ENCODE data around the gene L1TD1. TPM values are rescaled to one million over a fixed set of nuclear protein-coding genes. Genes with fewer than 3 reads are reported as not detected.
"Not testable (repeated sequence)": the region's sequence is repeated elsewhere in the genome, so short reads cannot be mapped to it uniquely, and the experiment has no call there.

The L1TD1 gene
- total RNA-seq, 1 donor from 2014 or later: 5.5 TPM

DNA sequence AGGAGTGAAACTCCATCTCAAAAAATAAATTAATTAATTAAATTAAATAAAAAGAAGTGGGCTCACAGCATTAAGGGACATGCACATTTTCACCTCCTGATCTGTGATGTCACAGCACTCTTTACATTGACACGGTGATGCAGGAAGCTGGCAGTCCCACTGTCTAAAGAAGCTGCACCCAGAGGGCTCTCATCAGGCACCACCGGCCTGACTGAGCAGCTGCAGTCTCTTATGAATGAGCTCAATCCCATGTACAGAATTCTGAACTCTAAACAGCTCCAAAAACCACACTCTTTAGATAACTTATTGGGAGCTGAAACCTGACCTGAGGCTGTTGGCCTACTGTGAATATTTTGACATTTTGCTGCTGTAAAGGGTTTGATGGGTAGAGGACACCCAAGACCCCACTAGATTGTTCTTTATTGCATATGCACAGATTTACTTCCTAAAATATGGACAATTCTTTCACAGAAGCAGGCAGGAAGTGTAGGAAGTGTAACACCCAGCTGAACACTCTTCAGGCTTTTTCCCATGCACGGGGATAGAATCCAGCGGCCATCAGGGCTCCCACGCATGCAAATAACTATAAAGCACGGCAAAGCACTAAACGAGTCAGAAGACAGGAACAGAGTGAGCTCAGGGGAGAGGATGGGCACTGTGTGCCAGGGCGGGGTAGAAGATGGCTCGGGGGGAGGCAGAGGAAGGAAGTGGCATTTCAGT is 46.2 kb downstream of the L1TD1 start:
- Mint-ChIP-seq H3K9me3 (peaks cover 6% of the 10 kb centered on the region), H3K27me3 (ENCODE audit: low read depth) (no peaks in the 10 kb centered on the region), H3K27ac (peak overlapping the region; percentile 68), H3K36me3 (peaks cover 54% of the 10 kb centered on the region), H3K4me3 (no peak overlapping the region), H3K4me1 (peaks cover 21% of the 10 kb centered on the region)
- DNase-seq (ENCODE audit: low spot score in 2 of 2, unreplicated experiment in 2 of 2): no peak
- TF ChIP-seq, protein P1, sequence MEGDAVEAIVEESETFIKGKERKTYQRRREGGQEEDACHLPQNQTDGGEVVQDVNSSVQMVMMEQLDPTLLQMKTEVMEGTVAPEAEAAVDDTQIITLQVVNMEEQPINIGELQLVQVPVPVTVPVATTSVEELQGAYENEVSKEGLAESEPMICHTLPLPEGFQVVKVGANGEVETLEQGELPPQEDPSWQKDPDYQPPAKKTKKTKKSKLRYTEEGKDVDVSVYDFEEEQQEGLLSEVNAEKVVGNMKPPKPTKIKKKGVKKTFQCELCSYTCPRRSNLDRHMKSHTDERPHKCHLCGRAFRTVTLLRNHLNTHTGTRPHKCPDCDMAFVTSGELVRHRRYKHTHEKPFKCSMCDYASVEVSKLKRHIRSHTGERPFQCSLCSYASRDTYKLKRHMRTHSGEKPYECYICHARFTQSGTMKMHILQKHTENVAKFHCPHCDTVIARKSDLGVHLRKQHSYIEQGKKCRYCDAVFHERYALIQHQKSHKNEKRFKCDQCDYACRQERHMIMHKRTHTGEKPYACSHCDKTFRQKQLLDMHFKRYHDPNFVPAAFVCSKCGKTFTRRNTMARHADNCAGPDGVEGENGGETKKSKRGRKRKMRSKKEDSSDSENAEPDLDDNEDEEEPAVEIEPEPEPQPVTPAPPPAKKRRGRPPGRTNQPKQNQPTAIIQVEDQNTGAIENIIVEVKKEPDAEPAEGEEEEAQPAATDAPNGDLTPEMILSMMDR (IDR thresholded peaks at IDR 0.05; ENCODE audit: unreplicated experiment): no peak

DNA sequence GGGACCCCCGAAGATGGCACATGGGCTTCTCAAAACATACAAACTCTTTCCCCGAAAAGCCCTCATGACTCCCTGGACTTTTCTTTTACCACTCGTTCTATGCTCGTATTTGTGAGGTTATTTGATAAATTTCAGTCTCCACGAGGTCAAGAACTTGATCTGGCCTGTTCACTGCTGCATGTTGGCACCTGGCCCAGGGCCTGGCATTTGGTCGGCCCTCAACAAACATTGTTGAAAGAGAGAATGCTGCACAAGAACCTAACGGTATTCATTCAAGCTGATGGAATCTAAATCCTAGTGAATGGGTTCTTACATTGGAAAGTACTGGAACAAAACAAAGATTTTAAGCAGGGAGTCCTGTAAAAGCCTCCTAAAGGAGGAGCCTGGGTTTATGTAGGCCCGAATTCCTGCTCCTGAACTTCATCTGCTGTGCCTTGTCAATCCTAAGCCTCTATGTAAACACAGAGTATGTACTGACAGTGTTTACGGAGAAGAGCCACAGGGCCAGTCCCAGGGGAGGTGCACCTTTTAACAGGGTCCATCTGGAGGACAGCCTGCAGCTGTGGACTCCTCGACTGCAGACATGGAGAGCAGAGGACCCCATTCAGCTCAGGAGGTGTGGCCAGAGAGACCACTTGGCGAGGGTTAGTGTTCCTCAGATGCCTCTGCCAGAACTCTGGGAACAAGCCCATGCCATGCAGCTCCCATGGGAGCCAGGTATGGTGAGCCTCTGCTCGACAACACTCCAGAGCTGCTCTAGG is 46.9 kb downstream of the L1TD1 start:
- H3K4me1 Mint-ChIP-seq: peaks cover 21% of the 10 kb centered on the region
- peak overlapping the region; percentile 68 for H3K27ac Mint-ChIP-seq
- H3K9me3 Mint-ChIP-seq: peaks cover 6% of the 10 kb centered on the region
- TF ChIP-seq, protein P1 (IDR thresholded peaks at IDR 0.05; ENCODE audit: unreplicated experiment): no peak
- no peaks in the 10 kb centered on the region for H3K27me3 Mint-ChIP-seq (ENCODE audit: low read depth)
- peaks cover 54% of the 10 kb centered on the region for H3K36me3 Mint-ChIP-seq
- DNase-seq (ENCODE audit: low spot score in 2 of 2, unreplicated experiment in 2 of 2): no peak
- no peak overlapping the region for H3K4me3 Mint-ChIP-seq

DNA sequence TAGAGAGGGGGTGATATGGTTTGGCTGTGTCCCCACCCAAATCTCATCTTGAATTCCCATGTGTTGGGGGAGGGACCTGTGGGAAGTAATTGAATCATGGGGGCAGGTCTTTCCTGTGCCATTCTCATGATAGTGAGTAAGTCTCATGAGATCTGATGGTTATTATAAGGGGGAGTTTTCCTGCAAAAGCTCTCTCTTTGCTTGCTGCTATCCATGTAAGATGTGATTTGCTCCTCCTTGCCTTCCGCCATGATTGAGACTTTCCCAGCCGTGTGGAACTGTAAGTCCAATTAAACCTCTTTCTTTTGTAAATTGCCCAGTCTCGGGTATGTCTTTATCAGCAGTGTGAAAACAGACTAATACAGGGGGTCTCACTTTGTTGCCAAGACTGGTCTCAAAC is 49.7 kb downstream of the L1TD1 start:
- DNase-seq (ENCODE audit: low spot score in 2 of 2, unreplicated experiment in 2 of 2); H3K27me3 Mint-ChIP-seq (ENCODE audit: low read depth); H3K27ac Mint-ChIP-seq; H3K9me3 Mint-ChIP-seq; H3K4me3 Mint-ChIP-seq; H3K4me1 Mint-ChIP-seq: not testable (repeated sequence)
- H3K36me3 Mint-ChIP-seq: peaks cover 51% of the 10 kb centered on the region

DNA sequence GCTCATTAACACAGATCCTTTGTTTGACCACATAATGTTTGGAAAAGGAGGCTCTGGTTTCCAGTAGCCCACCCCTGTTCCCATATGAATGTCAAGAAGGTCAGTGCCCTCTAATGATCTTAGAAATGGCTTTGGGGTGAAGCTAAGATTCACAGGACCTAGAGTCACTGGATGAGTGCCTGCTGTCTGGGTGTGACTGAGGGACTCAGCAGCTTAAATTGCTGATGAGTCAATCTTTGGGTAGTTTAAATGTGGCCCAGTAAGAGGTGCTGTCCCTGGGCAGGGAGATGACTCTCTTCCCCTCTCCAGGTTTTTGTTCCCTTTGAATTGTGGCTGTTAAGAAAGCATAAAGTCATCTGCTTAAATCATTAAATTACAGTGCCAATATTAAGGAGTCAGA is 50.6 kb downstream of the L1TD1 start:
- Mint-ChIP-seq H3K27me3 (ENCODE audit: low read depth) (no peaks in the 10 kb centered on the region), H3K4me3 (no peak overlapping the region), H3K27ac (no peak overlapping the region), H3K4me1 (peaks cover 9% of the 10 kb centered on the region), H3K9me3 (peaks cover 6% of the 10 kb centered on the region), H3K36me3 (peaks cover 47% of the 10 kb centered on the region)
- TF ChIP-seq, protein P1 (IDR thresholded peaks at IDR 0.05; ENCODE audit: unreplicated experiment): no peak
- DNase-seq (ENCODE audit: low spot score in 2 of 2, unreplicated experiment in 2 of 2): no peak

DNA sequence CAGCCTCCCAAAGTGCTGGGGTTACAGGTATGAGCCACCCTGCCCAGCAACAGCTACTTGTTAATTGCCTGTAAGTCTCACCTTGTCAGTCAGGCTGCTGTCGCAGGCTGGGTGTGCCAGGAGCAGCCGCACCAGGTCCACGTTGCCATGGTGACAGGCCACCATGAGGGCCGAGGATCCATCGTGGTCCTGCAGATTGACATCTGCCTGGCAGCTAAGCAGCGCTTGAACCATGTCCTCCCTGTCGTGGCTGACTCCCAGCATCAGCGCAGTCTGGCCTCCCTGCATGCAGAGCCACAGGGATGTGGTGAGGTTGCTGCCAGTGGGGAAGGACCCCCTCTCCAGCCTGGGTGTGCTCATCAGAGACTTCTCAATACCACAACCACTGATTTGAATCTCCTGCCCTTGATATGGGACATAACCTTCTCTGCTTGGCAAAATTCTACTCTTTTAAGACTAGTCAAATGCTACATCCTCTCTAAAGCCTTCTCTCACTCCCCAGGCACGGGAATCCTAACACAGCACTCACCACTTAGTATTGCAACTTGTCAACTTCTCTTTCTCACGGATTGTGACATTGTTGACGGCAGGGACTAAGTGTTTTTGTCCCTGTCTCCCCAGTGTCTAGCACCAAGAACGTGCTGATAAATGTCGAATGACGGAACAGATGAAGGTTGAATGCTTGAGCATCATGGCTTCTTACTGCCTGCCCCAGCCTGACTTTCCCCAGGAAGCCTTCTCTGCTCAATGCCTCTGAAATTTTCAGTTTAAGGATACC is 52.9 kb downstream of the L1TD1 start:
- TF ChIP-seq, protein P1 (IDR thresholded peaks at IDR 0.05; ENCODE audit: unreplicated experiment): no peak
- peaks cover 3% of the 10 kb centered on the region for H3K4me1 Mint-ChIP-seq
- no peak overlapping the region for H3K4me3 Mint-ChIP-seq
- H3K27me3 Mint-ChIP-seq (ENCODE audit: low read depth): no peaks in the 10 kb centered on the region
- H3K36me3 Mint-ChIP-seq: peaks cover 49% of the 10 kb centered on the region
- no peak for DNase-seq (ENCODE audit: low spot score in 2 of 2, unreplicated experiment in 2 of 2)
- no peak overlapping the region for H3K27ac Mint-ChIP-seq
- H3K9me3 Mint-ChIP-seq: peaks cover 6% of the 10 kb centered on the region

Measured in mesothelial cell of epicardium (in vitro differentiated cells).